ENCODE data around the gene CDC7. TPM values are rescaled to one million over a fixed set of nuclear protein-coding genes. Genes with fewer than 3 reads are reported as not detected.

The CDC7 gene
- total RNA-seq, 2 experiments from 2014 or later, result 35.8 to 54.5 TPM

DNA sequence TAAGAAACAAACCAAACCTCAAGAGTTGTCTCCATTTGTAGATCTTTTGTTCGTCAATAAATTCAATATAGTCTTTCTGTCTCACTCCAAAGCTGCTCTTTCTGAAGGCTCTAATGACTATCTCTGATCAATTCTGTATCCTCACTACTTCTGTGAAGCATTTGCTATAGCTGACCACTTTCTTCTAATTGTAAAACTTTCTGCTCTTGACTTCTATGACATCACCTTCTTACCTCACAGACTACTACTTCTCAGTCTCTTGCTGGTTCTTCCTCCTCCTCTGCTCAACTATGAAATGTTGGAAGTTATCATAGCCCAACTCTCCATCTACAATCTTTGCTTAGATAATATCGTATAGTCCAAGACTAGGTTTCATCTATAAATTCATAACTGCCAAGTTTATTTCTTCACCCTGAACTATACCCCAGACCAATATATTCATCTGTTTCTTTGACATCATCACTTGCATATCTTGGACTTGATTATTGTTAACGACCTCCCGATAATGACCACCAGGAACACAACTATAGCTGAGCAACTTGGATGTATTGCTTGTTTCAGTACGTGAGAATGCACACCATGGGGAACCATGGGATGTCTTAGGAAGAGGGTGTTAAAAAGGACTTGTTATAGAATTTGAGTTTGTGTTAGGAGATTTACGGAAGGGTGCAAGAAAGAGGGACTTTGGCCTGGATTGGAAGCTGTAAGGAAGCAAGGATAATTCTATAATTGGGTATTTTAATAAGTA, 2.0 kb upstream of the CDC7 start:
- ChIA-PET POLR2A (interaction anchor here (1.1 to 1.2 kb wide), 2 partner anchors 10 to 26 kb away, joined by 3 to 4 read pairs; no protein-coding TSS in a partner anchor), CTCF (ENCODE audit: unreplicated experiment) (no interaction called here)
- no peaks in the 10 kb centered on the region for H3K9me2 ChIP-seq (ENCODE audit: insufficient read depth, low read length)
- H3K79me2 ChIP-seq (ENCODE audit: insufficient read depth, low read depth, low read length), result peaks cover 25% of the 10 kb centered on the region
- H3K4me3 ChIP-seq (ENCODE audit: low read depth, low read length, poor library complexity, severe bottlenecking), result no peak overlapping the region
- BruUV-seq (replicated peaks), result no TSS peak
- no peak for DNase-seq (ENCODE audit: low spot score)
- no peaks in the 10 kb centered on the region for H3K9me3 ChIP-seq (ENCODE audit: low read length)
- H3K4me2 ChIP-seq (ENCODE audit: low read length), result no peak overlapping the region
- no peak overlapping the region for H2AFZ ChIP-seq (ENCODE audit: low read length)
- peaks cover 22% of the 10 kb centered on the region for H3K4me1 ChIP-seq (ENCODE audit: insufficient read depth, low read length, poor library complexity, severe bottlenecking)
- intact Hi-C loops (cut with micrococcal nuclease; ENCODE audit: unreplicated experiment), result no loop called here
- TF ChIP-seq, protein P1, sequence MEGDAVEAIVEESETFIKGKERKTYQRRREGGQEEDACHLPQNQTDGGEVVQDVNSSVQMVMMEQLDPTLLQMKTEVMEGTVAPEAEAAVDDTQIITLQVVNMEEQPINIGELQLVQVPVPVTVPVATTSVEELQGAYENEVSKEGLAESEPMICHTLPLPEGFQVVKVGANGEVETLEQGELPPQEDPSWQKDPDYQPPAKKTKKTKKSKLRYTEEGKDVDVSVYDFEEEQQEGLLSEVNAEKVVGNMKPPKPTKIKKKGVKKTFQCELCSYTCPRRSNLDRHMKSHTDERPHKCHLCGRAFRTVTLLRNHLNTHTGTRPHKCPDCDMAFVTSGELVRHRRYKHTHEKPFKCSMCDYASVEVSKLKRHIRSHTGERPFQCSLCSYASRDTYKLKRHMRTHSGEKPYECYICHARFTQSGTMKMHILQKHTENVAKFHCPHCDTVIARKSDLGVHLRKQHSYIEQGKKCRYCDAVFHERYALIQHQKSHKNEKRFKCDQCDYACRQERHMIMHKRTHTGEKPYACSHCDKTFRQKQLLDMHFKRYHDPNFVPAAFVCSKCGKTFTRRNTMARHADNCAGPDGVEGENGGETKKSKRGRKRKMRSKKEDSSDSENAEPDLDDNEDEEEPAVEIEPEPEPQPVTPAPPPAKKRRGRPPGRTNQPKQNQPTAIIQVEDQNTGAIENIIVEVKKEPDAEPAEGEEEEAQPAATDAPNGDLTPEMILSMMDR (conservative IDR thresholded peaks at IDR 0.05; ENCODE audit: low read length), result no peak
- no peak for TF ChIP-seq EZH2phosphoT487 (IDR thresholded peaks at IDR 0.05; ENCODE audit: borderline replicate concordance, low read depth, low read length)
- H3K27ac ChIP-seq (ENCODE audit: low read depth, low read length, poor library complexity, severe bottlenecking), result no peak overlapping the region
- H4K20me1 ChIP-seq (ENCODE audit: insufficient read depth, low read length), result no peaks in the 10 kb centered on the region
- H3K36me3 ChIP-seq (ENCODE audit: insufficient read depth, low read length), result peaks cover 8% of the 10 kb centered on the region

DNA sequence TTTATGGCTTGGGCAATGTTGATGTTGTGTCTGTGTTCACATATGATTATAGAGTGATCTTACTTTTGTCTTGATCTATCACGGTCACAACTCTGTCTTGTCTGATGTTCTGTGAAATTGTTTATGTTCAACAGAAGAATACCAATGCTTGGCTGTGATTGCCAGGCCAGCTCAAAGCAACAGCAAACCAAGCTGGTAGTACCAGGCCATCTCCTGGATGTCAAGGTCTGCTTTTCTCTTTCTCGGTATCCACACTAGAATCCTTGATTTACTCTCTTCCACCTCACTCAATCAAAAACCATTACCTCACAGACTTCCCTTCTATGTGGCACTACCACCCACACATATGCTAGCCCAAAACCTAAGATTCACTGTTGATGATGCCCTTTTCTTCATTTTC, 1.3 kb upstream of the CDC7 start:
- no TSS peak for BruUV-seq (replicated peaks)
- intact Hi-C loops (cut with micrococcal nuclease; ENCODE audit: unreplicated experiment), result no loop called here

DNA sequence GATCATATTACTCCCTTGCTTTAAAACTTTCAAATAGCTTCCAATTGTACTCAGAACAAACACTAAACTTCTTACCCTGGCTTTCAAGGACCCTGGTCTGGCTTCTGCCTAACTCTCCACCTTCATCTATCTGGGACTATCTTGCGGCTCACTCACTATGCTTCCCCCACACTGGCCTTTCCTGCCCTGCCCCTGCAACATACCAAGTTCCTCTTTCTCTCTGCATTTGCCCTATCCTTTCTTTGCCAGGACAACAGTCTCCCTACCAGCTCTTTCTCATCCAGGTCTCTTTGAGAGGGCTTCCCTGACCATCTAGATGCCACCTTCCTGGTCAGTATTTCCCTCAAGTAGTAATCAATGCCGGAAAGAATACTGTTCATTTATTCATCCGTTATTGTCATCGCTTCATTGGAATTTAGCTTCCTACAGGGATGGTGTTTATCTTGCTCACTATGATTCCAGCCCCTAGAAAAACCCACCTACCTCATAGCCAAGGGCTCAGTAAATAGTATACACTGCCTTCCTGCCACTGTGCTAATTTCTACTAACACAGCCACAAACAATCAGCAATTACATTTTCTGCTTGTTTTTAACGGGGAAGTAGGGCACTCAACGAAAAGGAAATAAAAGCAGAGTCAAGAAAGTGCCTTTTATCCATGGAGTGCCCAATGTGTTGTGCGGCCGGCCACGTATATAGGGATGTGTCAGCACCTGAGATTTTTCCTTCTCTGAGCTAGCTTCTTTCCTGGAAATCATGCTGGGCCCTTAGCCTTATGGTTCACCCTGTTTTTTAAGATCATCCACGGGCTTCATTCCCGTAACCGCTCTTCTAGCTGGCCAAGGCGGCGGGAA, 521 bp upstream of the CDC7 start:
- Histone ChIP-seq H3K36me3 (ENCODE audit: insufficient read depth, low read length) (peaks cover 22% of the 10 kb centered on the region), H3K4me1 (ENCODE audit: insufficient read depth, low read length, poor library complexity, severe bottlenecking) (peaks cover 35% of the 10 kb centered on the region), H3K4me3 (ENCODE audit: low read depth, low read length, poor library complexity, severe bottlenecking) (peak overlapping the region; percentile 82), H3K9me2 (ENCODE audit: insufficient read depth, low read length) (no peaks in the 10 kb centered on the region), H3K27ac (ENCODE audit: low read depth, low read length, poor library complexity, severe bottlenecking) (peak overlapping the region; percentile 72), H3K4me2 (ENCODE audit: low read length) (peak overlapping the region; percentile 88), H3K9me3 (ENCODE audit: low read length) (no peaks in the 10 kb centered on the region), H3K79me2 (ENCODE audit: insufficient read depth, low read depth, low read length) (peaks cover 39% of the 10 kb centered on the region), H2AFZ (ENCODE audit: low read length) (peak overlapping the region; percentile 94), H4K20me1 (ENCODE audit: insufficient read depth, low read length) (no peaks in the 10 kb centered on the region)
- intact Hi-C loops (cut with micrococcal nuclease; ENCODE audit: unreplicated experiment), result loop anchor here (5.0 kb wide), 1 partner anchor 797 kb away; the partner anchor contains the start of genes GLMN and RPAP2
- POLR2A ChIA-PET, result interaction anchor here (0.6 to 1.9 kb wide), 5 partner anchors 12 to 1580 kb away, joined by 3 to 4 read pairs (median 3); partner anchors contain the start of gene HFM1
- DNase-seq (ENCODE audit: low spot score), result peak; percentile 18
- TF ChIP-seq EZH2phosphoT487 (IDR thresholded peaks at IDR 0.05; ENCODE audit: borderline replicate concordance, low read depth, low read length), result no peak
- TF ChIP-seq, protein P1 (conservative IDR thresholded peaks at IDR 0.05; ENCODE audit: low read length), result no peak
- CTCF ChIA-PET (ENCODE audit: unreplicated experiment), result no interaction called here
- TSS peak; percentile 100 for BruUV-seq (replicated peaks)

More for the DNA sequence above, 1.3 kb upstream of the CDC7 start:
- Histone ChIP-seq H3K79me2 (ENCODE audit: insufficient read depth, low read depth, low read length) (peaks cover 31% of the 10 kb centered on the region), H3K9me3 (ENCODE audit: low read length) (no peaks in the 10 kb centered on the region), H3K4me2 (ENCODE audit: low read length) (no peak overlapping the region), H3K9me2 (ENCODE audit: insufficient read depth, low read length) (no peaks in the 10 kb centered on the region), H3K27ac (ENCODE audit: low read depth, low read length, poor library complexity, severe bottlenecking) (no peak overlapping the region), H4K20me1 (ENCODE audit: insufficient read depth, low read length) (no peaks in the 10 kb centered on the region), H3K4me1 (ENCODE audit: insufficient read depth, low read length, poor library complexity, severe bottlenecking) (peaks cover 27% of the 10 kb centered on the region), H3K4me3 (ENCODE audit: low read depth, low read length, poor library complexity, severe bottlenecking) (no peak overlapping the region), H3K36me3 (ENCODE audit: insufficient read depth, low read length) (peaks cover 14% of the 10 kb centered on the region), H2AFZ (ENCODE audit: low read length) (no peak overlapping the region)
- POLR2A ChIA-PET, result interaction anchor here (0.6 to 1.4 kb wide), 2 partner anchors 13 to 563 kb away, joined by 3 to 4 read pairs; no protein-coding TSS in a partner anchor
- CTCF ChIA-PET (ENCODE audit: unreplicated experiment), result no interaction called here
- DNase-seq (ENCODE audit: low spot score), result no peak
- no peak for TF ChIP-seq EZH2phosphoT487 (IDR thresholded peaks at IDR 0.05; ENCODE audit: borderline replicate concordance, low read depth, low read length)

Measured in OCI-LY7 (cell line).